GM10266 (cell line): ENCODE results near the gene GABRB1.
"Not testable (repeated sequence)": the region's sequence is repeated elsewhere in the genome, so short reads cannot be mapped to it uniquely, and the experiment has no call there.

ENCODE experiments used
- DNase-seq: peaks from one replicate; pipeline ENCODE4 v3.0.0; 2012; ENCODE audit errors: extremely low spot score
- CTCF ChIP-seq: IDR thresholded peaks from 2 replicates; pipeline ENCODE4 v1.5.1; 2012; ENCODE audit warnings: mild to moderate bottlenecking, low read depth; ENCODE audit not compliant: control insufficient read depth, insufficient read depth; ENCODE audit errors: missing control alignments

GABRB1 gene

GRCh38 chr4:47372561-47372960, 341.2 kb downstream of the GABRB1 start:
- DNase-seq = no peak
- TF ChIP-seq CTCF = no peak

- DNase-seq = no peak
- no peak for TF ChIP-seq CTCF
Measured at GRCh38 chr4:47373174-47373573, 341.8 kb downstream of the GABRB1 start.

- DNase-seq = no peak
- TF ChIP-seq CTCF = no peak
Measured at GRCh38 chr4:47373709-47374108, 342.3 kb downstream of the GABRB1 start.

- no peak for TF ChIP-seq CTCF
- no peak for DNase-seq
Measured at GRCh38 chr4:47374477-47374876, 343.1 kb downstream of the GABRB1 start.

- DNase-seq = not testable (repeated sequence)
Measured at GRCh38 chr4:47378021-47378530, 346.7 kb downstream of the GABRB1 start.

- no peak for DNase-seq
- TF ChIP-seq CTCF = no peak
Measured at GRCh38 chr4:47381172-47381571, 349.8 kb downstream of the GABRB1 start.

GRCh38 chr4:47382846-47383360, 351.5 kb downstream of the GABRB1 start:
- DNase-seq = no peak

More at GRCh38 chr4:47382846-47383360, 351.5 kb downstream of the GABRB1 start:
- no peak for TF ChIP-seq CTCF
